IMR-90 (cell line): ENCODE measurements around the gene TBCA. TPM values are rescaled to one million over a fixed set of nuclear protein-coding genes. Genes with fewer than 3 reads are reported as not detected.

ENCODE experiments used
- ATAC-seq: fragments of 200-7000 bp; cut with Tn5 transposase; 2 replicates; pipeline ENCODE4 v1.9.1; 2020; ENCODE audit warnings: low read depth, mild to moderate bottlenecking, moderate library complexity
- BruUV-seq: library from RNA; stranded (reverse); fragments of 400-500 nt; replicated peaks from 2 replicates; lab custom pipeline; 2021; lab: Mats Ljungman, UMichigan
- CTCF ChIA-PET: fragments of 300-600 bp; formaldehyde crosslinking; extraction: SDS; loops from one replicate; lab custom pipeline; 2021; ENCODE audit warnings: antibody characterized with exemption; lab: Yijun Ruan, JAX
- POLR2A ChIA-PET: fragments of 300-600 bp; sonication (Branson Sonifier 250); formaldehyde crosslinking; loops from one replicate; lab custom pipeline; 2022; ENCODE audit warnings: antibody characterized with exemption; ENCODE audit not compliant: unreplicated experiment; lab: Charles Lee
- DNase-seq: peaks from one replicate; pipeline ENCODE4 v3.0.0; 2013
- H2AFZ ChIP-seq: replicated peaks from 2 replicates; pipeline ENCODE3; 2013; ENCODE audit warnings: low read length, mild to moderate bottlenecking; ENCODE audit not compliant: poor library complexity
- H2AK5ac ChIP-seq: 2 replicates; pipeline ENCODE4 v1.6.1; 2013; ENCODE audit warnings: low read depth, low read length, inconsistent platforms
- H2AK9ac ChIP-seq: replicated peaks from 2 replicates; pipeline ENCODE3; 2013; ENCODE audit warnings: mild to moderate bottlenecking, low read depth, low read length, moderate library complexity; ENCODE audit not compliant: poor library complexity
- H2BK120ac ChIP-seq: 2 replicates; pipeline ENCODE4 v1.6.1; 2013; ENCODE audit warnings: low read depth, low read length, inconsistent platforms
- H2BK15ac ChIP-seq: 3 replicates; pipeline ENCODE4 v1.6.1; 2013; ENCODE audit warnings: low read depth, low read length, inconsistent platforms
- H2BK20ac ChIP-seq: 2 replicates; pipeline ENCODE4 v1.6.1; 2013; ENCODE audit warnings: low read depth, mild to moderate bottlenecking, inconsistent platforms, low read length, moderate library complexity
- H2BK5ac ChIP-seq: 2 replicates; pipeline ENCODE4 v1.6.1; 2013; ENCODE audit warnings: mild to moderate bottlenecking, low read depth, low read length, inconsistent platforms; ENCODE audit not compliant: poor library complexity, severe bottlenecking
- H3K14ac ChIP-seq: replicated peaks from 2 replicates; pipeline ENCODE4 v1.6.1; 2013; ENCODE audit warnings: low read depth, low read length, inconsistent platforms
- H3K18ac ChIP-seq: 2 replicates; pipeline ENCODE4 v1.6.1; 2013; ENCODE audit warnings: low read depth, low read length, control low read depth
- H3K23ac ChIP-seq: 2 replicates; pipeline ENCODE4 v1.6.1; 2013; ENCODE audit warnings: low read depth, low read length, inconsistent platforms
- H3K27ac ChIP-seq: 2 replicates; pipeline ENCODE4 v1.5.1; 2013; ENCODE audit warnings: mild to moderate bottlenecking, control low read depth, low read length; ENCODE audit not compliant: insufficient read depth
- H3K27me3 ChIP-seq: 2 replicates; pipeline ENCODE4 v1.6.1; 2013; ENCODE audit warnings: low read length; ENCODE audit not compliant: control insufficient read depth, insufficient read depth
- H3K36me3 ChIP-seq: 2 replicates; pipeline ENCODE4 v1.6.1; 2013; ENCODE audit warnings: low read length, mixed read lengths; ENCODE audit not compliant: control insufficient read depth, insufficient read depth
- H3K4ac ChIP-seq: 2 replicates; pipeline ENCODE4 v1.6.1; 2013; ENCODE audit warnings: low read depth, low read length, inconsistent platforms
- H3K4me1 ChIP-seq: 2 replicates; pipeline ENCODE4 v1.6.1; 2013; ENCODE audit warnings: low read length, mixed read lengths; ENCODE audit not compliant: control insufficient read depth, insufficient read depth
- H3K4me2 ChIP-seq: 2 replicates; pipeline ENCODE4 v1.6.1; 2013; ENCODE audit warnings: low read depth, mild to moderate bottlenecking, control low read depth, low read length, moderate library complexity
- H3K4me3 ChIP-seq: 2 replicates; pipeline ENCODE4 v1.5.1; 2013; ENCODE audit warnings: low read depth, mild to moderate bottlenecking, control low read depth, low read length, moderate library complexity; ENCODE audit not compliant: insufficient read depth
- H3K56ac ChIP-seq: 2 replicates; pipeline ENCODE4 v1.6.1; 2013; ENCODE audit warnings: low read length, inconsistent platforms; ENCODE audit not compliant: insufficient read depth; ENCODE audit errors: extremely low read depth
- H3K79me1 ChIP-seq, 2 experiments: 2 replicates each; pipeline ENCODE4 v1.6.1; 2013; ENCODE audit warnings: low read length in 2 of 2, inconsistent platforms in 1 of 2, low read depth in 1 of 2
- H3K9ac ChIP-seq: 2 replicates; pipeline ENCODE4 v1.6.1; 2013; ENCODE audit warnings: low read depth, low read length, control low read depth
- H3K9me1 ChIP-seq: 2 replicates; pipeline ENCODE4 v1.6.1; 2013; ENCODE audit warnings: low read length, inconsistent platforms; ENCODE audit not compliant: insufficient read depth
- H3K9me3 ChIP-seq: 2 replicates; pipeline ENCODE4 v1.6.1; 2013; ENCODE audit warnings: low read length; ENCODE audit not compliant: control insufficient read depth, insufficient read depth
- H4K20me1 ChIP-seq: 2 replicates; pipeline ENCODE4 v1.6.1; 2013; ENCODE audit warnings: low read length, inconsistent platforms; ENCODE audit not compliant: insufficient read depth
- H4K5ac ChIP-seq: 2 replicates; pipeline ENCODE4 v1.6.1; 2013; ENCODE audit warnings: mild to moderate bottlenecking, low read depth, low read length, control low read depth
- H4K8ac ChIP-seq, 2 experiments: 2 replicates each; pipeline ENCODE4 v1.6.1; 2013; ENCODE audit warnings: low read depth in 2 of 2, low read length in 2 of 2, control low read depth in 1 of 2, inconsistent platforms in 1 of 2
- H4K91ac ChIP-seq: 2 replicates; pipeline ENCODE4 v1.6.1; 2013; ENCODE audit warnings: low read depth, low read length, inconsistent platforms; ENCODE audit not compliant: insufficient read depth
- BHLHE40 ChIP-seq: fragments of 150-350 bp; IDR thresholded peaks from 2 replicates; pipeline ENCODE4 v1.6.1; 2016; ENCODE audit warnings: mild to moderate bottlenecking, low read depth, low read length
- CEBPB ChIP-seq: IDR thresholded peaks from 2 replicates; pipeline ENCODE4 v1.6.1; 2012; ENCODE audit warnings: low read depth, low read length, improper control_type of control experiment
- CHD1 ChIP-seq: IDR thresholded peaks from 2 replicates; pipeline ENCODE4 v1.6.1; 2012; ENCODE audit warnings: low read depth, low read length, improper control_type of control experiment
- CTCF ChIP-seq: conservative IDR thresholded peaks from 2 replicates; pipeline ENCODE4 v1.5.1; 2012; ENCODE audit warnings: mild to moderate bottlenecking, low read depth, low read length, improper control_type of control experiment
- ELK1 ChIP-seq: fragments of 150-350 bp; IDR thresholded peaks from 2 replicates; pipeline ENCODE4 v1.6.1; 2016; ENCODE audit warnings: low read depth, mild to moderate bottlenecking, low read length, moderate library complexity, borderline replicate concordance
- FOS ChIP-seq: fragments of 150-350 bp; IDR thresholded peaks from 2 replicates; pipeline ENCODE4 v1.6.1; 2016; ENCODE audit warnings: low read depth, low read length
- MAFK ChIP-seq: IDR thresholded peaks from 2 replicates; pipeline ENCODE4 v1.6.1; 2012; ENCODE audit warnings: low read depth, low read length, improper control_type of control experiment
- MAZ ChIP-seq: IDR thresholded peaks from 2 replicates; pipeline ENCODE4 v1.6.1; 2012; ENCODE audit warnings: low read depth, mild to moderate bottlenecking, low read length, improper control_type of control experiment, moderate library complexity, borderline replicate concordance
- MXI1 ChIP-seq: IDR thresholded peaks from 2 replicates; pipeline ENCODE4 v1.6.1; 2012; ENCODE audit warnings: low read depth, mild to moderate bottlenecking, low read length, moderate library complexity, borderline replicate concordance
- NFE2L2 ChIP-seq: fragments of 150-350 bp; IDR thresholded peaks from 2 replicates; pipeline ENCODE4 v1.6.1; 2016; ENCODE audit warnings: low read depth, mild to moderate bottlenecking, low read length
- POLR2A ChIP-seq: IDR thresholded peaks from 2 replicates; pipeline ENCODE4 v1.6.1; 2012; ENCODE audit warnings: mild to moderate bottlenecking, low read depth, low read length
- RAD21 ChIP-seq: IDR thresholded peaks from 2 replicates; pipeline ENCODE4 v1.6.1; 2012; ENCODE audit warnings: low read length, improper control_type of control experiment
- RCOR1 ChIP-seq: IDR thresholded peaks from 2 replicates; pipeline ENCODE4 v1.6.1; 2012; ENCODE audit warnings: mild to moderate bottlenecking, low read length, improper control_type of control experiment; ENCODE audit not compliant: insufficient replicate concordance
- RFX5 ChIP-seq: IDR thresholded peaks from 2 replicates; pipeline ENCODE4 v1.8.0; 2012; ENCODE audit warnings: low read depth, mild to moderate bottlenecking, low read length, moderate library complexity
- USF2 ChIP-seq: fragments of 150-350 bp; IDR thresholded peaks from 2 replicates; pipeline ENCODE4 v1.6.1; 2017; ENCODE audit warnings: mild to moderate bottlenecking, antibody characterized with exemption, low read length, low read depth
- WGBS, 2 experiments: methylation state at CpG; one replicate each; pipeline versions ENCODE4 v1.1.5 to v1.1.7; 2013; ENCODE audit warnings: missing lambda C conversion rate in 2 of 2; ENCODE audit not compliant: insufficient read length in 1 of 2; ENCODE audit errors: extremely low coverage in 2 of 2; 5-methylcytosine and 5-hydroxymethylcytosine counted together
- dilution Hi-C: fragments of 300-500 bp; cut with HindIII; formaldehyde crosslinking; loops from one replicate; pipeline ENCODE4 v1.14.3; 2018; ENCODE audit warnings: low sequenced_read_pairs; ENCODE audit not compliant: unreplicated experiment
- in situ Hi-C: fragments of 300-500 bp; cut with MboI; formaldehyde crosslinking; loops from 3 replicates; pipeline ENCODE4 v1.14.3; 2019; ENCODE audit warnings: low sequenced_read_pairs, inconsistent platforms, mixed read lengths
- intact Hi-C: fragments of 100-400 bp; cut with micrococcal nuclease; formaldehyde crosslinking; loops from 2 replicates; pipeline ENCODE4 v1.10.0; 2022
- polyA plus RNA-seq, 3 experiments: library from polyadenylated mRNA; depleted of rRNA; stranded (reverse); fragments of >200 nt; gene quantifications; 2 replicates each; pipeline ENCODE4 v1.2.3, GENCODE V29; 2012; ENCODE audit warnings: low replicate concordance in 1 of 3
- total RNA-seq: library from RNA; depleted of rRNA; stranded (reverse); fragments of >200 nt; gene quantifications from 2 replicates; pipeline ENCODE4 v1.2.3, GENCODE V29; 2012

The TBCA gene
- total and polyA plus RNA-seq, 2 of the 4 experiments (the other 2 are of a cell fraction) = 6.1 to 137 TPM

GRCh38 chr5:77645995-77646639 is 130.0 kb downstream of the TBCA start:
- H3K4ac ChIP-seq = no peak overlapping the region
- POLR2A ChIA-PET = no interaction called here
- intact Hi-C loops = loop anchor here (10.0 kb wide), 1 partner anchor 359 kb away; no protein-coding TSS in a partner anchor
- no peak overlapping the region for H3K23ac ChIP-seq
- H4K8ac ChIP-seq = no peak overlapping the region
- no peak overlapping the region for H4K91ac ChIP-seq
- H3K4me2 ChIP-seq = no peak overlapping the region
- peaks cover 6% of the 10 kb centered on the region; the same call in 1 of the 2 replicates for H3K9me3 ChIP-seq
- in situ Hi-C loops = no loop called here
- H2AK9ac ChIP-seq = no peak overlapping the region
- dilution Hi-C loops = no loop called here
- CTCF ChIA-PET = interaction anchor here (0.5 kb wide), 1 partner anchor 517 kb away, joined by 4 read pairs; no protein-coding TSS in a partner anchor
- H2BK20ac ChIP-seq = no peak overlapping the region
- no TSS peak for BruUV-seq
- ATAC-seq = no peak
- no peak for DNase-seq
- peaks cover 2% of the 10 kb centered on the region; the same call in 1 of the 2 replicates for H3K4me1 ChIP-seq
- H3K27me3 ChIP-seq = peaks cover 86% of the 10 kb centered on the region
- no peaks in the 10 kb centered on the region for H3K36me3 ChIP-seq
- H2BK15ac ChIP-seq = no peak overlapping the region
- no peaks in the 10 kb centered on the region for H3K9me1 ChIP-seq
- no peak overlapping the region for H3K9ac ChIP-seq
- no peak overlapping the region for H3K18ac ChIP-seq
- no peak overlapping the region for H3K14ac ChIP-seq
- no peak overlapping the region for H4K5ac ChIP-seq
- peaks cover 3% of the 10 kb centered on the region; the same call in 1 of the 2 replicates for H4K20me1 ChIP-seq
- no peak overlapping the region for H2AFZ ChIP-seq
- H3K56ac ChIP-seq = no peak overlapping the region
- H3K4me3 ChIP-seq = no peak overlapping the region
- H2BK5ac ChIP-seq = no peak overlapping the region
- no CpG with 5 or more reads among the region's 11 CpGs for WGBS, 2 experiments
- H3K27ac ChIP-seq = no peak overlapping the region
- H2AK5ac ChIP-seq = no peak overlapping the region
- no peak overlapping the region for H2BK120ac ChIP-seq
- no peaks in the 10 kb centered on the region for H3K79me1 ChIP-seq
- TF ChIP-seq RAD21 (no peak), CHD1 (no peak), ELK1 (no peak), FOS (no peak), POLR2A (no peak), NFE2L2 (no peak), RCOR1 (no peak), CEBPB (no peak), MAZ (no peak), BHLHE40 (no peak), RFX5 (no peak), MXI1 (no peak), USF2 (no peak), CTCF (no peak), MAFK (no peak)
